T-cell (primary cell): Measurements from ENCODE around the gene NEDD4. TPM values are rescaled to one million over a fixed set of nuclear protein-coding genes. Genes with fewer than 3 reads are reported as not detected.

ENCODE experiments used
- ATAC-seq, 4 experiments: fragments of 200-7000 bp in 3 of 4; fragments of 150-1000 bp in 1 of 4; cut with Tn5 transposase; replicated peaks in 1 of 4; 1 replicate in 3 of 4; 2 replicates in 1 of 4; pipeline ENCODE4 v1.10.0; 2021; ENCODE audit warnings: moderate library complexity in 3 of 4, mild to moderate bottlenecking in 2 of 4, moderate number of reproducible peaks in 1 of 4
- CTCF ChIA-PET, 2 donors: fragments of 300-600 bp; sonication (Branson Sonifier 250); formaldehyde crosslinking; loops; one replicate each; lab custom pipeline; 2022; ENCODE audit warnings: antibody characterized with exemption in 2 of 2; lab: Charles Lee
- POLR2A ChIA-PET, 2 donors: fragments of 300-600 bp; sonication (Branson Sonifier 250); formaldehyde crosslinking; loops; one replicate each; lab custom pipeline; 2022; ENCODE audit warnings: antibody characterized with exemption in 2 of 2; lab: Charles Lee
- DNase-seq, 35 experiments: peaks; one replicate each; pipeline versions ENCODE4 v3.0.0 to v3.0.0-alpha.2; 2013 to 2023
- H3K27ac ChIP-seq: one replicate; pipeline ENCODE4 v1.5.1; 2013; ENCODE audit warnings: low read length
- H3K27me3 ChIP-seq, 2 experiments: replicated peaks in 1 of 2; 1 replicate in 1 of 2; 2 replicates in 1 of 2; pipeline versions ENCODE4 v1.6.1 to v1.7.0; 2013; ENCODE audit warnings: low read length in 1 of 2, mixed read lengths in 1 of 2; ENCODE audit not compliant: control insufficient read depth in 2 of 2, insufficient read depth in 2 of 2; ENCODE audit errors: extremely low read depth in 1 of 2
- H3K36me3 ChIP-seq, 2 donors: 1 replicate in 1 of 2; 2 replicates in 1 of 2; pipeline versions ENCODE4 v1.6.1 to v1.7.0; 2013; ENCODE audit warnings: low read length in 1 of 2; ENCODE audit not compliant: control insufficient read depth in 2 of 2, insufficient read depth in 1 of 2; ENCODE audit errors: extremely low read depth in 1 of 2
- H3K4me1 ChIP-seq, 2 experiments: 1 replicate in 1 of 2; 2 replicates in 1 of 2; pipeline versions ENCODE4 v1.6.1 to v1.7.0; 2013; ENCODE audit warnings: low read length in 2 of 2, mixed read lengths in 1 of 2; ENCODE audit not compliant: insufficient read depth in 2 of 2, control insufficient read depth in 1 of 2; ENCODE audit errors: extremely low read depth in 1 of 2
- H3K4me3 ChIP-seq, 2 donors: 1 replicate in 1 of 2; 2 replicates in 1 of 2; pipeline versions ENCODE4 v1.5.1 to v1.7.0; 2013; ENCODE audit warnings: mild to moderate bottlenecking in 2 of 2, low read length in 1 of 2, moderate library complexity in 1 of 2; ENCODE audit not compliant: control insufficient read depth in 1 of 2; ENCODE audit errors: extremely low read depth in 1 of 2
- H3K9me3 ChIP-seq: 2 replicates; pipeline ENCODE4 v1.7.0; 2013
- H3K27ac Mint-ChIP-seq, 2 donors: one replicate each; pipeline ENCODE4 v1.8.0; 2020 to 2021; ENCODE audit warnings: mild to moderate bottlenecking in 2 of 2, mixed read lengths in 2 of 2
- H3K27me3 Mint-ChIP-seq, 2 donors: one replicate each; pipeline ENCODE4 v1.8.0; 2021 to 2022; ENCODE audit warnings: mixed read lengths in 2 of 2
- H3K36me3 Mint-ChIP-seq: one replicate; pipeline ENCODE4 v1.8.0; 2021; ENCODE audit warnings: mixed read lengths
- H3K4me1 Mint-ChIP-seq, 3 donors: one replicate each; pipeline ENCODE4 v1.8.0; 2020 to 2022; ENCODE audit warnings: mixed read lengths in 3 of 3, mild to moderate bottlenecking in 1 of 3
- H3K4me3 Mint-ChIP-seq, 3 donors: one replicate each; pipeline ENCODE4 v1.8.0; 2020 to 2022; ENCODE audit warnings: mild to moderate bottlenecking in 3 of 3, mixed read lengths in 3 of 3, moderate library complexity in 3 of 3
- H3K9me3 Mint-ChIP-seq, 3 donors: one replicate each; pipeline ENCODE4 v1.8.0; 2020 to 2022; ENCODE audit warnings: mixed read lengths in 3 of 3
- WGBS: methylation state at CpG from one replicate; pipeline ENCODE4 v1.1.5; 2013; ENCODE audit warnings: missing lambda C conversion rate; ENCODE audit not compliant: insufficient coverage; 5-methylcytosine and 5-hydroxymethylcytosine counted together
- total RNA-seq, 35 experiments: library from RNA in 6 of 35; stranded (reverse) in 6 of 35; fragments of 120-200 nt in 1 of 35; gene quantifications; one replicate each; pipeline versions ENCODE4 v1.2.1 to v1.2.4 and lab custom pipeline; 2013 to 2026

NEDD4 gene
- total RNA-seq, 5 donors from 2014 or later (not counting 1 experiment from before 2014, with no cell fraction given): 2.2 to 8.6 (median 5.1) TPM

- peaks cover 0 to 3% of the 10 kb centered on the region in 2 experiments for H3K27me3 ChIP-seq
- H3K27me3 Mint-ChIP-seq: no peaks in the 10 kb centered on the region
- WGBS: 100% methylated on average over 3 of the region's 5 CpGs
- H3K36me3 Mint-ChIP-seq: no peaks in the 10 kb centered on the region
- ChIA-PET POLR2A (no interaction called here), CTCF (no interaction called here)
- H3K4me1 ChIP-seq: no peaks in the 10 kb centered on the region
- ATAC-seq (no peak), DNase-seq (no peak)
- H3K4me3 Mint-ChIP-seq: no peak overlapping the region
- no peak overlapping the region for H3K4me3 ChIP-seq
- H3K27ac ChIP-seq: no peak overlapping the region
- H3K9me3 Mint-ChIP-seq: no peaks in the 10 kb centered on the region
- no peaks in the 10 kb centered on the region for H3K36me3 ChIP-seq
- H3K27ac Mint-ChIP-seq: peak overlapping the region in 1 of 2 donors; percentile 30
- H3K4me1 Mint-ChIP-seq: peaks cover 10 to 30% (median 21%) of the 10 kb centered on the region in 3 donors
- H3K9me3 ChIP-seq: no peaks in the 10 kb centered on the region
Measured at GRCh38 chr15:56036546-56037067, 43.2 kb upstream of the NEDD4 start.

- Histone ChIP-seq H3K27ac (no peak overlapping the region), H3K27me3 (peaks cover 0 to 3% of the 10 kb centered on the region in 2 experiments), H3K4me3 (no peak overlapping the region), H3K4me1 (no peaks in the 10 kb centered on the region), H3K36me3 (no peaks in the 10 kb centered on the region), H3K9me3 (no peaks in the 10 kb centered on the region)
- no peaks in the 10 kb centered on the region for H3K27me3 Mint-ChIP-seq
- 82% methylated on average over 2 of the region's 2 CpGs for WGBS
- no peak overlapping the region for H3K27ac Mint-ChIP-seq
- DNase-seq: no peak
- H3K4me3 Mint-ChIP-seq: no peak overlapping the region
- H3K36me3 Mint-ChIP-seq: no peaks in the 10 kb centered on the region
- ChIA-PET CTCF (interaction anchor here (0.9 to 1.4 kb wide), 2 partner anchors 19 to 596 kb away, joined by 3 read pairs; no protein-coding TSS in a partner anchor), POLR2A (no interaction called here)
- ATAC-seq: no peak
- peaks cover 10 to 21% (median 21%) of the 10 kb centered on the region in 3 donors for H3K4me1 Mint-ChIP-seq
- no peaks in the 10 kb centered on the region for H3K9me3 Mint-ChIP-seq
Measured at GRCh38 chr15:56035166-56035565, 41.8 kb upstream of the NEDD4 start.

GRCh38 chr15:56034514-56034913 lies 41.1 kb upstream of the NEDD4 start:
- H3K27me3 ChIP-seq: peaks cover 0 to 3% of the 10 kb centered on the region in 2 experiments
- H3K9me3 ChIP-seq: no peaks in the 10 kb centered on the region
- H3K4me3 Mint-ChIP-seq: no peak overlapping the region
- no peak overlapping the region for H3K4me3 ChIP-seq
- no peaks in the 10 kb centered on the region for H3K4me1 ChIP-seq
- 70% methylated on average over 1 of the region's 2 CpGs for WGBS
- ATAC-seq (no peak), DNase-seq (no peak)
- no peak overlapping the region for H3K27ac Mint-ChIP-seq
- POLR2A ChIA-PET: no interaction called here
- no peaks in the 10 kb centered on the region for H3K9me3 Mint-ChIP-seq
- peaks cover 10 to 19% (median 18%) of the 10 kb centered on the region in 3 donors for H3K4me1 Mint-ChIP-seq
- no peaks in the 10 kb centered on the region for H3K36me3 Mint-ChIP-seq
- H3K36me3 ChIP-seq: no peaks in the 10 kb centered on the region
- H3K27me3 Mint-ChIP-seq: no peaks in the 10 kb centered on the region
- CTCF ChIA-PET: interaction anchor here (0.9 to 1.4 kb wide), 2 partner anchors 19 to 595 kb away, joined by 3 read pairs; no protein-coding TSS in a partner anchor
- H3K27ac ChIP-seq: no peak overlapping the region

- Histone ChIP-seq H3K36me3 (no peaks in the 10 kb centered on the region), H3K4me1 (no peaks in the 10 kb centered on the region), H3K4me3 (no peak overlapping the region), H3K9me3 (no peaks in the 10 kb centered on the region), H3K27ac (no peak overlapping the region), H3K27me3 (peaks cover 0 to 3% of the 10 kb centered on the region in 2 experiments)
- no CpG with 5 or more reads among the region's 1 CpG for WGBS
- ChIA-PET POLR2A (no interaction called here), CTCF (interaction anchor here in 1 of 2 donors (0.6 kb wide), 1 partner anchor 54 kb away, joined by 7 read pairs; no protein-coding TSS in a partner anchor)
- Mint-ChIP-seq H3K27me3 (no peaks in the 10 kb centered on the region), H3K4me3 (no peak overlapping the region), H3K9me3 (no peaks in the 10 kb centered on the region), H3K4me1 (peaks cover 0 to 5% (median 0%) of the 10 kb centered on the region in 3 donors), H3K27ac (no peak overlapping the region), H3K36me3 (no peaks in the 10 kb centered on the region)
- ATAC-seq (no peak), DNase-seq (no peak)
Measured at GRCh38 chr15:56032373-56032772, 39.0 kb upstream of the NEDD4 start.

- no peak overlapping the region for H3K4me3 Mint-ChIP-seq
- POLR2A ChIA-PET: no interaction called here
- H3K4me1 ChIP-seq: no peaks in the 10 kb centered on the region
- no peaks in the 10 kb centered on the region for H3K36me3 ChIP-seq
- no peaks in the 10 kb centered on the region for H3K9me3 ChIP-seq
- 87% methylated on average over 3 of the region's 6 CpGs for WGBS
- H3K4me3 ChIP-seq: no peak overlapping the region
- H3K4me1 Mint-ChIP-seq: peaks cover 0 to 5% (median 0%) of the 10 kb centered on the region in 3 donors
- no peak overlapping the region for H3K27ac Mint-ChIP-seq
- CTCF ChIA-PET: interaction anchor here in 1 of 2 donors (0.6 kb wide), 1 partner anchor 53 kb away, joined by 7 read pairs; no protein-coding TSS in a partner anchor
- H3K27me3 Mint-ChIP-seq: no peaks in the 10 kb centered on the region
- peaks cover 0 to 3% of the 10 kb centered on the region in 2 experiments for H3K27me3 ChIP-seq
- no peaks in the 10 kb centered on the region for H3K9me3 Mint-ChIP-seq
- no peak overlapping the region for H3K27ac ChIP-seq
- no peaks in the 10 kb centered on the region for H3K36me3 Mint-ChIP-seq
- ATAC-seq (no peak), DNase-seq (no peak)
Measured at GRCh38 chr15:56031836-56032235, 38.4 kb upstream of the NEDD4 start.

GRCh38 chr15:56031402-56031801 lies 38.0 kb upstream of the NEDD4 start:
- Mint-ChIP-seq H3K27ac (no peak overlapping the region), H3K36me3 (no peaks in the 10 kb centered on the region), H3K27me3 (no peaks in the 10 kb centered on the region), H3K4me3 (no peak overlapping the region), H3K9me3 (no peaks in the 10 kb centered on the region), H3K4me1 (peaks cover 0 to 5% (median 0%) of the 10 kb centered on the region in 3 donors)
- no peak for DNase-seq
- Histone ChIP-seq H3K9me3 (no peaks in the 10 kb centered on the region), H3K36me3 (no peaks in the 10 kb centered on the region), H3K4me3 (no peak overlapping the region), H3K27ac (no peak overlapping the region), H3K4me1 (no peaks in the 10 kb centered on the region), H3K27me3 (peaks cover 0 to 3% of the 10 kb centered on the region in 2 experiments)
- ATAC-seq: no peak
- ChIA-PET POLR2A (no interaction called here), CTCF (interaction anchor here in 1 of 2 donors (1.0 kb wide), 1 partner anchor 23 kb away, joined by 3 read pairs; no protein-coding TSS in a partner anchor)
- no CpG with 5 or more reads among the region's 4 CpGs for WGBS
